T-helper 17 cell (primary cell): ENCODE measurements around the gene LRP2. TPM values are rescaled to one million over a fixed set of nuclear protein-coding genes. Genes with fewer than 3 reads are reported as not detected.

Experiments
- ATAC-seq: fragments of 150-1000 bp; cut with Tn5 transposase; 2 replicates; pipeline ENCODE4 v1.10.0; 2021; ENCODE audit warnings: mild to moderate bottlenecking, moderate library complexity
- DNase-seq, 3 donors: peaks; one replicate each; pipeline versions ENCODE4 v3.0.0 to v3.0.0-alpha.2; 2020 to 2021
- H3K9me3 ChIP-seq: one replicate; pipeline ENCODE4 v1.7.0; 2013; ENCODE audit warnings: low read length, mild to moderate bottlenecking; ENCODE audit not compliant: control insufficient read depth, poor library complexity, severe bottlenecking
- H3K27ac Mint-ChIP-seq: one replicate; pipeline ENCODE4 v1.8.0; 2022; ENCODE audit warnings: mild to moderate bottlenecking, moderate library complexity, mixed read lengths
- H3K27me3 Mint-ChIP-seq: one replicate; pipeline ENCODE4 v1.8.0; 2022; ENCODE audit warnings: mixed read lengths
- H3K36me3 Mint-ChIP-seq: one replicate; pipeline ENCODE4 v1.8.0; 2022; ENCODE audit warnings: low read depth, mixed read lengths
- H3K4me1 Mint-ChIP-seq: one replicate; pipeline ENCODE4 v1.8.0; 2022; ENCODE audit warnings: mild to moderate bottlenecking, mixed read lengths
- H3K4me3 Mint-ChIP-seq: one replicate; pipeline ENCODE4 v1.8.0; 2022; ENCODE audit warnings: mild to moderate bottlenecking, moderate library complexity, mixed read lengths
- total RNA-seq, 4 donors: library from RNA in 2 of 4; stranded (reverse) in 2 of 4; gene quantifications; one replicate each; pipeline ENCODE4 v1.2.3 and lab custom pipeline; 2022 to 2026

The LRP2 gene
- total RNA-seq, 2 donors from 2014 or later = not detected

DNA sequence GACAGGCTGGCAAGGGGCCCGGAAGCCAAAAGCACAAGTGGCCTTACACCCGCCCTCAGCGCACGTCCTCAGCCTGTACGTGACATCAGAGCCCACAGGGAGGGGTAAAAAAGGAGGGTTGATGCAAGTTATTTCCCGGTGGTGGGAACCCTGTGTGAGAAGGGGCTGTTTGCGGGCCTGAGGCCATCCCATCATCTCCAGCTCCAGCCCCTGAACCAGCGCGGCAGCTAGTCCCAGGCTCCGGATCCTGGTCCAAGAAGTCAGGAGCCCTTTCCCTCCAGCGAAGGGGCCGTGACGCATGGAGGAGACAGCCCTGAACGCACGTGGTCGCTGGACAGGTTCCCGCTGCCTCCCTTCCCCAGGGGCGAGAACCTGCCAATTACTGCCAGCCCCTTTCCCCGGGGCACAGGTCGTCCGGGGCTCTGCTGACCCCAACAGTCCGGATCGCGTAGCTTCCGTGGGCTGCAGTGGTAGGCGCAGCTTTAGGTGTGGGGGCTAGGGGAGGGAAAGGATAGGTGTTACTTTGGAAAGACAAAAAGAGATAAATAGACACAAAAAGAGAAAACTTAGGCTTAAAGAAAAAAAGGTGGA, 1.3 kb upstream of the LRP2 start:
- Mint-ChIP-seq H3K36me3 (peaks cover 8% of the 10 kb centered on the region), H3K4me3 (peak overlapping the region; percentile 99), H3K4me1 (peaks cover 30% of the 10 kb centered on the region), H3K27ac (peak overlapping the region; percentile 91), H3K27me3 (peaks cover 40% of the 10 kb centered on the region)
- peak; percentile 66 for ATAC-seq
- peak in 2 of 3 donors; percentile 13 to 16 for DNase-seq
- no peaks in the 10 kb centered on the region for H3K9me3 ChIP-seq

DNA sequence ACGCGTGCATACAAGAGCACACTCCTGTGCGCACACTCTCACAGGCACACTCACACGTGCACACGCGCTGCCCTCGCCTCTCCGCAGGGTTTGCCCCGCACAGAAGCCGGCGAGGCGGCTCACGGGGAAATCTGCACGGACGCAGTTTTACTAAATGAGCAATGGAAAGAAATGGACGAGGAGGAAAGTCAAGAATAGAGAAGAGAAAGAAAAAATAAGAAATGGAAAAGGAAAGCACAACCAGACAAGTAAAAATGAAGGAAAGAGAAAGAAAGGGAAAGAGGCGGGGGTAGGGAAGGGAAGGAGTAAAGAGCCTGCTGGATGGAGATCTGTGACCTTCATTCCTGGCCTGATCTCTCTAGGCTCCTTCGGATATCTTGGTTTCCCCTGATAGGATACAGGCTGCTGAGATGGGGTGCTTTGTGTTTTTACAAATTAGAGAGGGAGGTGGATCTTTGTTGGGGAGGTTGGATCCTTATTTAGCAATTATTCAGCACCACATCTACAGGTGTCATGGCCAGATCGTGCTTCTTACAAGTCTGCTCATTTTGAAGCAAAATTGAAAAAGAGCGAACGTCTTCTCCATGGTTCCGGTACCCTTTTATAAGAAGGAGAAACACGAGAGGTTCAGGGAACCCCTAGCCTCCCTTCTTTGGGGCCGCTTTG, 693 bp upstream of the LRP2 start:
- H3K9me3 ChIP-seq = no peaks in the 10 kb centered on the region
- H3K36me3 Mint-ChIP-seq = peaks cover 8% of the 10 kb centered on the region
- DNase-seq (no peak), ATAC-seq (peak; percentile 18)
- H3K4me1 Mint-ChIP-seq = peaks cover 30% of the 10 kb centered on the region
- peaks cover 45% of the 10 kb centered on the region for H3K27me3 Mint-ChIP-seq
- H3K4me3 Mint-ChIP-seq = peak overlapping the region; percentile 99
- peak overlapping the region; percentile 91 for H3K27ac Mint-ChIP-seq

DNA sequence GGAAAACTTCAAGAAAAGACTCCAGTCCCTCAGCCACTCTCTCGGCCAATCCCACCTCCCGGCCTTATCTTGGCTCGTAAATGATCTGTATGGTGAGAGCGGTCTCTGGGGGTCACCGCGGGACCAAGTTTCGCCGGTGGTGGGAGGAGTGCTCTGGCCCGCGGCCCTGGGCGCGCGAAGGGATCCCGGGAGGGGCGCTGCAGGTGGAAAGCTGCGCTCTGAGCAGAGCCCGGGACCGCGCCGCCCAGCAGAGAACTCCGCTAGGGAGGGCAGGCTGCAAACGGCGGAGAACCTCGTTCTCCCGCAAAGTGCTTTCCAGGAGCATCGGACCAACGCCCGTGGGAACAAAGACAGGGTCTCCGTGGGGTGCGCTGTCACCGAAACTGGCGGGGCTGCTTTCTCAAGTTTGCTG, 622 bp downstream of the LRP2 start:
- H3K4me1 Mint-ChIP-seq = peaks cover 30% of the 10 kb centered on the region

DNA sequence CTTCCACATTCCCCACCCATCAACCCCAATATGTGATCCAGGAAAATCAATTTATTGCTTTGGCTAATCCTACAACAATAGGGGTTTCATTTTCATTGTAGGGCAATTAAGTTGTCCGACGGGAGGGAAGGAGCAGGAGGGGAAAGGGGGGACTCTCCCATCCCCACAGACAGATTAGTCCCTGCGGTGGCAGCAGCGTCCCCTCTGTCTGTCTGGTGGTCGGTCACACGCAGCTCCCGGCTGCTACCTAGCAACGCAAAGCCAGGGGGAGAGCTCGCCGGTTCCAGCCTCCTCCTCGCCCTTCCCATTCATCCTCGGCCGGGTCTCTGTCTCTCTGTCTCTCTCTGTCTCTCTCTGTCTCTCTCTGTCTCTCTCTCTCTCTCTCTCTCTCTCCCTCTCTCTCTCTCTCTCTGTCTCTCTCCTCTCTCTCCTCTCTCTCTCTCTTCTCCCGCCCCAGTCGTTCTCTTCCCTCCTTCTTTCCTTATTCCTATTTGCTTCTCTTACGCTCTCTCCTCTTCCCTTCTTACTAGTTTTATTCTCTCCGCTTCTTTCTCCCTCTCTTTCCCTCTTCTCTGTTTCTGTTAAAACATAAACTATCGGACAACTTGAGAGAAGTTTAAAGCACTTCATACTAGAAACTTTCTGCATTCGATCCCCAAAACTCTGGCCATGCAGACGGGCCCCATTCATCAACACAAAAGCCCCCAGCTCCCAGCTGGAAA, 1.2 kb downstream of the LRP2 start:
- no peak overlapping the region for H3K27ac Mint-ChIP-seq
- peaks cover 52% of the 10 kb centered on the region for H3K27me3 Mint-ChIP-seq
- H3K36me3 Mint-ChIP-seq = peaks cover 8% of the 10 kb centered on the region
- no peaks in the 10 kb centered on the region for H3K9me3 ChIP-seq
- peak overlapping the region; percentile 99 for H3K4me3 Mint-ChIP-seq
- peaks cover 30% of the 10 kb centered on the region for H3K4me1 Mint-ChIP-seq
- ATAC-seq (no peak), DNase-seq (no peak)

More for the DNA sequence above, 622 bp downstream of the LRP2 start:
- no peaks in the 10 kb centered on the region for H3K9me3 ChIP-seq
- no peak for DNase-seq
- H3K27ac Mint-ChIP-seq = no peak overlapping the region
- H3K36me3 Mint-ChIP-seq = peaks cover 8% of the 10 kb centered on the region
- H3K4me3 Mint-ChIP-seq = peak overlapping the region; percentile 99
- H3K27me3 Mint-ChIP-seq = peaks cover 46% of the 10 kb centered on the region
- no peak for ATAC-seq

DNA sequence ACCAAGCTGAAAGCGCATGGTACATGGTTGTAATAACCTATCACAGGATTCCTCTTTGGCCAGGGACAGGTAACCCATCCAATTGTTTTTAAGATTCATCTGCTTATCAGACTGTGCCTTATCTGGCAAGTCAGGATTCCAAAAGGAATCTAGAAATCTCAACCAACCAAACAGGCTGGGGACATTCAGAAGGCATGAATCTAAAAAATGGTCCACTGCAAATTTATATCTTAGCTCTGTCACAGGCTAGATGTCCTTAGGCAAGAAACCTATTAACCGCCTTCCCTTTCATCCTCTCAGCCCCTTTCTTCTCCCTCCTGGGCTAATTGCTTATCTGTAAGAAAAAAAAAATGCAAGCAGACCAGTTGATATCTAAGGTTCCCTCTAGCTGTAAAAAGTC, 4.3 kb downstream of the LRP2 start:
- Mint-ChIP-seq H3K4me3 (no peak overlapping the region), H3K27ac (no peak overlapping the region), H3K4me1 (peaks cover 16% of the 10 kb centered on the region), H3K27me3 (peaks cover 49% of the 10 kb centered on the region), H3K36me3 (peaks cover 7% of the 10 kb centered on the region)
- DNase-seq = no peak
- no peaks in the 10 kb centered on the region for H3K9me3 ChIP-seq
- no peak for ATAC-seq

DNA sequence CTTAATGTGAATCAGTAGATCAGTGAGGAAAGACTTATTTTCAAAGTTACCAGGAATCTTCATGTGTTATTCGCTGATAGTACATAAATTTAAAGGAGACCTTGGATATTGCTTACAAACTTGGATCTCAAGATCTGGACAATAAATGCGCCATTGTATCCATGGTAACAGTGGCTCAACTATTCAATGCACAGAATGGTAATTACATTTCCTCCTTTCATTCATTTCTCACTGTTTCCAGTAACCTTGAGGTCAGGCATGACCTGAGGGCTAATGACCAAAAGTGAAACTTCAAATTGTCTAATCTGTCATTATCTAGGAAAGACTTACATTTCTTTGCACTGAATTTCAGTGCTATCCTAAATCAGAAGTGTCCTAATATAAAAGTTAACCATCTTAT, 8.1 kb downstream of the LRP2 start:
- DNase-seq (no peak), ATAC-seq (no peak)
- Mint-ChIP-seq H3K4me1 (no peaks in the 10 kb centered on the region), H3K36me3 (no peaks in the 10 kb centered on the region), H3K27ac (no peak overlapping the region), H3K27me3 (peaks cover 23% of the 10 kb centered on the region), H3K4me3 (no peak overlapping the region)
- no peaks in the 10 kb centered on the region for H3K9me3 ChIP-seq

DNA sequence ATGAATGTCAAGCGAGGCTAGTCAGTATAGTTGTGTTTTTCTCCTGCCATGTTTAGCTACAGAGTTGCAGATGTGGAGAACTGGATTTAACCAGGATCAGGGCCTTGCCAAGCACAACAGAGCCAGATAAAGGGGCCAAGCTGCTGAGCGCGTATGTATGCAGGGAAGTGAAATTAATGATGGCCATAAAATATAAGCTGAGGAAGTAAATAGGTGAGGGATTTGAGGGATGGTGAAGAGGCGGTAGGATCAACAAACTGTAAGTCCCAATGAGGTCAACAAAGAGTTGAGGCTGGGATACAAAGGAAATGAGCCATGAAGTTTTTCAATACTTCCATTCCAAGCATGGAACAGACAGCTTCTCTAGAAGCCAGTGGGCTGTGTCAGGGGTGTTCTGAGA, 10.6 kb downstream of the LRP2 start:
- no peaks in the 10 kb centered on the region for H3K4me1 Mint-ChIP-seq
- no peak for ATAC-seq
- no peak overlapping the region for H3K27ac Mint-ChIP-seq
- H3K4me3 Mint-ChIP-seq = no peak overlapping the region
- H3K36me3 Mint-ChIP-seq = no peaks in the 10 kb centered on the region
- DNase-seq = no peak
- H3K27me3 Mint-ChIP-seq = peaks cover 20% of the 10 kb centered on the region
- no peaks in the 10 kb centered on the region for H3K9me3 ChIP-seq

DNA sequence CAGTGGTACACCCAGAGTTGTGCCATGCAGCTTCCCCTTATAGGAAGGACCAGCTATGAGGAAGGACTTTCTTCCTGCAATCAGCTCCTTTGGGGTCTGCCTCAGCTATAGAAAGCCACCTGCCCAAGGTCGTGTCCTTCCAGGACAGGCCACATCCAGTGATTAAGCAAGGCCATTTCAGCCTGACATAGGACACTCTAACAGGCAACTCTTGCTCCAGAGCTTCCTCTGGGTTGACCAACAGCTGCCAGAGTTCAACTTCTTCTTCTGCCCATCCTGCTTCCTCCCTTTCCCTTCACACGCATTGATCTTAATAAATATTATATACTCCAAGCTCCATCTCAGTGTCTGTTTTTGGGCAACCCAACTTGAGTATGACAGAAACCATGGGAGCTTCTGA, 12.8 kb downstream of the LRP2 start:
- no peak for ATAC-seq
- Mint-ChIP-seq H3K4me1 (no peaks in the 10 kb centered on the region), H3K27me3 (peaks cover 11% of the 10 kb centered on the region)

DNA sequence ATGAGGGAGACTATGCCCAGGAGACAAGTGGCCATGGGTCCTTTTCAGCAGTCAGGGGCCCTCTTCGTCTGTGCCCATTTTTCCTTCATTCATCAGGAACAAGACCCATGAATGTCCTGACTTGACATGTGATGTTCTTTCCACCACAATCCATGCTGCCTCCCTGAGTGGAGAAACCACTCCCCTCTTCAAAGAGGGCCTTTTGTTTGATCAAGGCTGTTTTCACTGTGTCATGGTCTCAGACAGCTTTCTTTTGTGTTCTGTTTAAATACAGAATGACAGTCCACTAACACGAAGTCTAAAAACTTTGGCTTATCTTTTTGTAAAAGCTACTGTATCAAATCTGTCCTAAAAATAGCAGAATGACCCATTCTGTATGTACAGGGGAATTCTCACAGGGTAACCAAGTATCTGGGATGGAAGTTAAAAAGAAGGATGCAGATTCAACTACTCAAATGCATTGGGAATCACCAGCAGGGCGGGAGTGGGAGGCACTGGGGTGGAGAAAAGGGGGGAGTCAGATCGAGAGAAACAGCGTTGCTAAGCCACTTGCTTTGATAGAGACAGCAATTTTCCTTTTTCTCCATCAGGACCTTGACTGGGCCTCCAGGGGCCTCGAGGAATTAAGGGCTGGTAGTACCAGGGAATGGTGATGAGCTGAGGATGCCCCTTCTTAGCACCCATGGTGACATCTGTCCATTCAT, 13.9 kb downstream of the LRP2 start:
- Mint-ChIP-seq H3K4me1 (no peaks in the 10 kb centered on the region), H3K36me3 (no peaks in the 10 kb centered on the region), H3K27me3 (peaks cover 13% of the 10 kb centered on the region), H3K4me3 (no peak overlapping the region), H3K27ac (no peak overlapping the region)
- H3K9me3 ChIP-seq = no peaks in the 10 kb centered on the region
- ATAC-seq (no peak), DNase-seq (no peak)

More for the DNA sequence above, 12.8 kb downstream of the LRP2 start:
- H3K36me3 Mint-ChIP-seq = no peaks in the 10 kb centered on the region
- H3K4me3 Mint-ChIP-seq = no peak overlapping the region
- no peak overlapping the region for H3K27ac Mint-ChIP-seq
- DNase-seq = no peak
- H3K9me3 ChIP-seq = no peaks in the 10 kb centered on the region

DNA sequence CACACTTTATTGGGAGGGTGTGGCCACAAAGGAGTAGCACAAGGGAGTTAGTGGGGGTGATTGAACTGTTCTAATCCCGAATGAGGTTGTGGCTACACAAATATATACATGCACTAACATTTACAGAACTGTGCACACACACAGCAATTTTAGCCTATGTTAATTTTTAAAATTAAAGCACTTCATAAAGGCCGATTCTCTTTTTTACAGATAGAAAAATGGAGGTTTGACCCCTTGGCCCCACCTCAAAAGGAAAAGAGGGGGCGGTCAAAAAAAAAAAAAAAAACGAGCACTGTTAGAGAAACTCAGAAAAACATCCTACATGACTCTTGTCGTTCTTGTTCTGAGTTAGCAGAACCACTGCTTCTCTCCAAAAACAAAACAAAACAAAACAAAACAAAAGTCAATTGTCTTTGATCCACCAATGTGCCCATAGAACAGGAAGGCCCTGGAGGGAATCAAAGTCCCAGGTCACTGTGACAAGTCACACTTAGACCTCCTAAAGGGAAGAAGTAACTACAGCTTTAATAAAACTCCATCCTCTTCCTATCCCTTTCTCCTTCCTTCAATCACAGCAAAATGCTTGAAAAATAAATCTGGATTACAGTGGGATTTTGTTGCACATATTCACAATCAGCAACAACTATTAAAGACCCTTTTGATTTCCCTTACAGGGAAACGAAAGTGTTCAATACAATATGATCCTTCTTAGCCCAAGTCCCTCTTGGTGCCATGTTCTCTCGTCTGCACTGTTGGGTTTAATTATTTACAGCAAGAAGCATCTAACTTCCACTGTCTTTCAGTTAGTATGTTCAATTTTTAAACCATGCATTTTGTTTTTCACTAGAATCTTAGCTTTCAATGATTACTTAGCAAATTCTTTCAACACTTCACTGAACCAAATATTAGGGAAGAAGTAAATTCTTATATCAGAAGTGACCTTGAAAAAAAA, 16.6 kb downstream of the LRP2 start:
- H3K27ac Mint-ChIP-seq = no peak overlapping the region
- ATAC-seq (no peak), DNase-seq (no peak)
- H3K9me3 ChIP-seq = no peaks in the 10 kb centered on the region
- H3K4me1 Mint-ChIP-seq = no peaks in the 10 kb centered on the region
- no peaks in the 10 kb centered on the region for H3K36me3 Mint-ChIP-seq
- no peak overlapping the region for H3K4me3 Mint-ChIP-seq
- peaks cover 31% of the 10 kb centered on the region for H3K27me3 Mint-ChIP-seq

DNA sequence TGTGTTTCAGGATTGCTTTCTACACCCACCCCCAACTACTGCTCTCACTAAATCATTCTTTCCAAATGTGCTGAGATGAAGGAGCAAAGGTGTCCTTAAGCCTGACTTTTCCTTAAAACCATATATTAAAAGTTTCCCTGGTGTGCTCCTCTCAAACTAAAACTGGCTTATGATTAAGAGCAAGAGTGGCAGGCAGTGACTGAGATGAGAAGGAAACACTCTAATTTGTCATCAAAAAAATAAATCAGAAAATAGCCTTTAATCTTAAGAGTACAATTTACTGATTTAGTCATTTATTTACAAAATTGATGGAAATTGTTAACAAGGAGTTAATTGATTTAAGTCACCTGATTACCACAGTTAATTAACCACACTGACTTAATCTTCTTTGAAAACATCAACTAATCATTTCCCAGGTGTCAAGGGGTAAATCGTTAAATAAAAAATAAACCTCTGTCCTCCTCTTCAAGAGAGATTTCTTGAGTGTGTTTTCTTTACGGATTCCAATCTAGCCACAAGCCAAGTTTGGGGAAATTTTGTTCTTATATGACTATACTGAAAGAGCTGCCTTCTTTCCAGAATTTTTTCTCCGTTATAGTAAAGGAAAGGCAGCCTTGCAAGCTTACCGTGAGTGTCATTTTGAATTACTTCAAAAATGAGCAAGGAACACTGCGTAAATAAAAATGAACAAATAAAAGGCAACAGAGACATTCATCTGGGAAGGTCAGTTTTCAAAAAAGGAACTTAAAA, 17.4 kb downstream of the LRP2 start:
- no peak overlapping the region for H3K4me3 Mint-ChIP-seq
- no peaks in the 10 kb centered on the region for H3K9me3 ChIP-seq
- no peaks in the 10 kb centered on the region for H3K4me1 Mint-ChIP-seq
- ATAC-seq = no peak
- H3K27me3 Mint-ChIP-seq = peaks cover 37% of the 10 kb centered on the region
- DNase-seq = no peak
- H3K27ac Mint-ChIP-seq = no peak overlapping the region
- no peaks in the 10 kb centered on the region for H3K36me3 Mint-ChIP-seq

DNA sequence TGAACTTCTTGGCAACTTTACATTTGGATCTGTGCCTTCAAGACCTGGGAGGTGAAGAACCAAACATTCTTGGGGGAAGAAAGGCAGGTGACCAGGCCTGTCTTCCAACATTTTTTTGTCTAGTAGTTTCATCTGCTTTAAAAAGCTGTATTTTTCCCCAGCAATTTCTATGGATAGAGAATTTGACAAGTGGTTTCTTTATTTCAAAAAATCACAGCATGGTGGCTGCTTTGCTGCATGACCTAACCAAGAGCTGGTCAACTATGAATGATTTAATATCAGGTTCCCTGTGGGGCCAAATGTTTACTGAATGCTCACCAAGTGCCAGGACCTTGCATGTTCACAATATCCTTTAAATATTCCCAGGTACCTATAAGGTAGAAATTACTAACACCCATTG, 19.1 kb downstream of the LRP2 start:
- ATAC-seq (no peak), DNase-seq (no peak)
- H3K4me3 Mint-ChIP-seq = no peak overlapping the region
- H3K4me1 Mint-ChIP-seq = no peaks in the 10 kb centered on the region
- no peak overlapping the region for H3K27ac Mint-ChIP-seq
- H3K9me3 ChIP-seq = no peaks in the 10 kb centered on the region
- H3K36me3 Mint-ChIP-seq = no peaks in the 10 kb centered on the region
- peaks cover 42% of the 10 kb centered on the region for H3K27me3 Mint-ChIP-seq
